Measurements from ENCODE around the gene NGFR. TPM values are rescaled to one million over a fixed set of nuclear protein-coding genes. Genes with fewer than 3 reads are reported as not detected.
A peak's percentile ranks its signal among the peaks of the same experiment; 100 is the strongest.

NGFR gene
- total RNA-seq, 1 donor from 2014 or later: 1.8 TPM

GRCh38 chr17:49543860-49544259, 48.8 kb downstream of the NGFR start:
- Mint-ChIP-seq H3K9me3 (ENCODE audit: low read depth) (peaks cover 13% of the 10 kb centered on the region), H3K36me3 (ENCODE audit: low read depth) (no peaks in the 10 kb centered on the region), H3K27ac (ENCODE audit: unreplicated experiment) (no peak overlapping the region), H3K27me3 (ENCODE audit: low read depth) (peaks cover 2% of the 10 kb centered on the region), H3K4me3 (ENCODE audit: unreplicated experiment) (no peak overlapping the region), H3K4me1 (ENCODE audit: low read depth) (peaks cover 21% of the 10 kb centered on the region)
- no peak for TF ChIP-seq CTCF (IDR thresholded peaks at IDR 0.05)
- no peak for DNase-seq (ENCODE audit: low spot score)

GRCh38 chr17:49545007-49545660, 50.0 kb downstream of the NGFR start:
- no peak overlapping the region for H3K4me3 Mint-ChIP-seq (ENCODE audit: unreplicated experiment)
- DNase-seq (ENCODE audit: low spot score): no peak
- H3K36me3 Mint-ChIP-seq (ENCODE audit: low read depth): no peaks in the 10 kb centered on the region
- peaks cover 2% of the 10 kb centered on the region for H3K27me3 Mint-ChIP-seq (ENCODE audit: low read depth)
- peaks cover 21% of the 10 kb centered on the region for H3K4me1 Mint-ChIP-seq (ENCODE audit: low read depth)
- no peak for TF ChIP-seq CTCF (IDR thresholded peaks at IDR 0.05)
- no peak overlapping the region for H3K27ac Mint-ChIP-seq (ENCODE audit: unreplicated experiment)
- H3K9me3 Mint-ChIP-seq (ENCODE audit: low read depth): peaks cover 10% of the 10 kb centered on the region

GRCh38 chr17:49545806-49546545, 50.9 kb downstream of the NGFR start:
- no peak for DNase-seq (ENCODE audit: low spot score)
- Mint-ChIP-seq H3K36me3 (ENCODE audit: low read depth) (no peaks in the 10 kb centered on the region), H3K27ac (ENCODE audit: unreplicated experiment) (no peak overlapping the region), H3K4me1 (ENCODE audit: low read depth) (peaks cover 21% of the 10 kb centered on the region), H3K27me3 (ENCODE audit: low read depth) (peaks cover 2% of the 10 kb centered on the region), H3K9me3 (ENCODE audit: low read depth) (peaks cover 7% of the 10 kb centered on the region), H3K4me3 (ENCODE audit: unreplicated experiment) (no peak overlapping the region)
- TF ChIP-seq CTCF (IDR thresholded peaks at IDR 0.05): no peak

GRCh38 chr17:49546546-49547535, 51.7 kb downstream of the NGFR start:
- Mint-ChIP-seq H3K9me3 (ENCODE audit: low read depth) (peaks cover 1% of the 10 kb centered on the region), H3K27ac (ENCODE audit: unreplicated experiment) (no peak overlapping the region), H3K36me3 (ENCODE audit: low read depth) (no peaks in the 10 kb centered on the region), H3K4me1 (ENCODE audit: low read depth) (peaks cover 21% of the 10 kb centered on the region), H3K4me3 (ENCODE audit: unreplicated experiment) (no peak overlapping the region), H3K27me3 (ENCODE audit: low read depth) (peaks cover 2% of the 10 kb centered on the region)
- no peak for DNase-seq (ENCODE audit: low spot score)
- TF ChIP-seq CTCF (IDR thresholded peaks at IDR 0.05): no peak

- no peak for DNase-seq (ENCODE audit: low spot score)
- Mint-ChIP-seq H3K4me3 (ENCODE audit: unreplicated experiment) (no peak overlapping the region), H3K4me1 (ENCODE audit: low read depth) (peaks cover 21% of the 10 kb centered on the region), H3K36me3 (ENCODE audit: low read depth) (no peaks in the 10 kb centered on the region), H3K9me3 (ENCODE audit: low read depth) (no peaks in the 10 kb centered on the region), H3K27me3 (ENCODE audit: low read depth) (peaks cover 2% of the 10 kb centered on the region), H3K27ac (ENCODE audit: unreplicated experiment) (peak overlapping the region; percentile 41)
- no peak for TF ChIP-seq CTCF (IDR thresholded peaks at IDR 0.05)
Observed at GRCh38 chr17:49547566-49547965, 52.5 kb downstream of the NGFR start.

Measured in chondrocyte (in vitro differentiated cells).